HG03196 (cell line): ENCODE data around the gene FUCA2.
"Not testable (repeated sequence)": the region's sequence is repeated elsewhere in the genome, so short reads cannot be mapped to it uniquely, and the experiment has no call there.

Experiments
- ATAC-seq: cut with Tn5 transposase; IDR thresholded peaks from one replicate; pipeline ENCODE4 v1.9.1; 2021; ENCODE audit not compliant: unreplicated experiment

Gene FUCA2

GRCh38 chr6:143501851-143502250, 9.7 kb downstream of the FUCA2 start:
- ATAC-seq, result no peak

GRCh38 chr6:143498428-143498827, 13.1 kb downstream of the FUCA2 start:
- ATAC-seq, result no peak

- ATAC-seq, result no peak
Observed at GRCh38 chr6:143496974-143497373, 14.5 kb downstream of the FUCA2 start.

GRCh38 chr6:143490775-143491174, 20.7 kb downstream of the FUCA2 start:
- no peak for ATAC-seq

- no peak for ATAC-seq
Observed at GRCh38 chr6:143490244-143490643, 21.3 kb downstream of the FUCA2 start.

GRCh38 chr6:143486752-143487151, 24.8 kb downstream of the FUCA2 start:
- ATAC-seq, result no peak

GRCh38 chr6:143485967-143486366, 25.6 kb downstream of the FUCA2 start:
- no peak for ATAC-seq

GRCh38 chr6:143482593-143482992, 28.9 kb downstream of the FUCA2 start:
- ATAC-seq, result no peak

- ATAC-seq, result no peak
Observed at GRCh38 chr6:143478479-143479062, 32.9 kb downstream of the FUCA2 start.

- no peak for ATAC-seq
Observed at GRCh38 chr6:143476545-143476944, 35.0 kb downstream of the FUCA2 start.

GRCh38 chr6:143471822-143472221, 39.7 kb downstream of the FUCA2 start:
- no peak for ATAC-seq

GRCh38 chr6:143468823-143469222, 42.7 kb downstream of the FUCA2 start:
- ATAC-seq, result not testable (repeated sequence)

GRCh38 chr6:143468026-143468425, 43.5 kb downstream of the FUCA2 start:
- no peak for ATAC-seq

GRCh38 chr6:143465546-143465945, 46.0 kb downstream of the FUCA2 start:
- no peak for ATAC-seq

GRCh38 chr6:143457563-143458359, 53.8 kb downstream of the FUCA2 start:
- no peak for ATAC-seq

GRCh38 chr6:143451531-143451930, 60.0 kb downstream of the FUCA2 start:
- no peak for ATAC-seq

- ATAC-seq, result peak; percentile 97
Observed at GRCh38 chr6:143450453-143451371, 60.8 kb downstream of the FUCA2 start, which contains the start of the genes ADAT2 and PEX3. ADAT2 (minus strand) TSS chr6:143450695; CDS start chr6:143450658, 37 bp downstream. PEX3 (plus strand) TSS chr6:143450805; CDS start chr6:143451043, 238 bp downstream.

GRCh38 chr6:143449714-143450452, 61.6 kb downstream of the FUCA2 start:
- ATAC-seq, result peak; percentile 21

GRCh38 chr6:143449082-143449713, 62.3 kb downstream of the FUCA2 start:
- no peak for ATAC-seq

GRCh38 chr6:143447865-143448264, 63.7 kb downstream of the FUCA2 start:
- not testable (repeated sequence) for ATAC-seq
